Subcutaneous abdominal adipose tissue (tissue), 5 donors: Measurements from ENCODE around the gene TMEM119.

Source experiments
- H3K27ac ChIP-seq: one replicate; pipeline ENCODE4 v1.7.0; 2013; ENCODE audit warnings: low read depth, mild to moderate bottlenecking, inconsistent platforms, low read length, moderate library complexity
- H3K27me3 ChIP-seq, 5 donors: one replicate each; pipeline ENCODE4 v1.7.0; 2013; ENCODE audit warnings: low read length in 5 of 5, inconsistent platforms in 1 of 5; ENCODE audit not compliant: control insufficient read depth in 5 of 5, insufficient read depth in 4 of 5
- H3K36me3 ChIP-seq, 5 donors: one replicate each; pipeline ENCODE4 v1.7.0; 2013; ENCODE audit warnings: low read length in 5 of 5; ENCODE audit not compliant: control insufficient read depth in 5 of 5, insufficient read depth in 5 of 5
- H3K4me1 ChIP-seq, 5 donors: one replicate each; pipeline ENCODE4 v1.7.0; 2013; ENCODE audit warnings: low read length in 5 of 5, mild to moderate bottlenecking in 3 of 5, moderate library complexity in 1 of 5; ENCODE audit not compliant: control insufficient read depth in 5 of 5, insufficient read depth in 5 of 5
- H3K4me3 ChIP-seq, 5 donors: one replicate each; pipeline ENCODE4 v1.7.0; 2013; ENCODE audit warnings: low read length in 5 of 5, low read depth in 1 of 5
- H3K9ac ChIP-seq, 5 donors: one replicate each; pipeline ENCODE4 v1.7.0; 2013; ENCODE audit warnings: low read length in 5 of 5, mild to moderate bottlenecking in 4 of 5, moderate library complexity in 3 of 5
- H3K9me3 ChIP-seq, 5 donors: one replicate each; pipeline ENCODE4 v1.7.0; 2013; ENCODE audit warnings: low read length in 5 of 5; ENCODE audit not compliant: control insufficient read depth in 5 of 5
- donor health status: healthy.
- donor health status: healthy.
- donor health status: healthy.
- donor health status: healthy.
- donor health status: healthy.

Gene TMEM119

GRCh38 chr12:108615918-108616317, 18.0 kb upstream of the TMEM119 start:
- Histone ChIP-seq H3K27ac (no peak overlapping the region), H3K9me3 (peaks cover 0 to 6% (median 5%) of the 10 kb centered on the region in 5 donors), H3K9ac (no peak overlapping the region), H3K4me1 (peaks cover 3 to 42% (median 27%) of the 10 kb centered on the region in 5 donors), H3K36me3 (no peaks in the 10 kb centered on the region), H3K27me3 (no peaks in the 10 kb centered on the region), H3K4me3 (no peak overlapping the region)

DNA sequence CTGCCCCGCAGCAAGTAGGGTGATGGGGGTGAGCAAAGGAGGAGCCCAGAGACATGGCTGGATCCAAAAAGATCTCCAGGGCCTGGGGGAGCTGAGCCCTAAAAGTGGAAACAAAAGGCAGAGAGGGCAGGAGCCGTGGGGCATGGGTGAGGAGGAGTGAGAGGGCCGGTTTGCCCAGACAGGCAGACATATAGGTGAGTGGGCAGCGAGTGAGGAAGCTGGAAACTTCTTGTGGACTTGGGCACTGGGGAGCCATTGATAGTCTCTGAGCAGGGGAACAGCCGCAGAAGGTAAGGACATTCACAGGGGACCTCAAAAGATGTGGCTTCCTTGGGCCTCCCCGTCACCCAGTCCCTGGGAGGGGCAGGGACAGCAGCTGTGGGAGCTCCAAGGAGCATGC, 16.8 kb upstream of the TMEM119 start:
- Histone ChIP-seq H3K9ac (no peak overlapping the region), H3K9me3 (peaks cover 0 to 6% (median 5%) of the 10 kb centered on the region in 5 donors), H3K36me3 (no peaks in the 10 kb centered on the region), H3K4me1 (peaks cover 3 to 45% (median 33%) of the 10 kb centered on the region in 5 donors), H3K4me3 (no peak overlapping the region), H3K27me3 (no peaks in the 10 kb centered on the region), H3K27ac (no peak overlapping the region)

- Histone ChIP-seq H3K27ac (no peak overlapping the region), H3K27me3 (no peaks in the 10 kb centered on the region), H3K9me3 (peaks cover 0 to 6% (median 5%) of the 10 kb centered on the region in 5 donors), H3K4me1 (peaks cover 4 to 48% (median 37%) of the 10 kb centered on the region in 5 donors), H3K4me3 (no peak overlapping the region), H3K36me3 (no peaks in the 10 kb centered on the region), H3K9ac (no peak overlapping the region)
These were observed 16.2 kb upstream of the TMEM119 start for GRCh38 chr12:108614041-108614440.

- H3K4me1 ChIP-seq, result peaks cover 4 to 48% (median 36%) of the 10 kb centered on the region in 5 donors
- H3K27ac ChIP-seq, result no peak overlapping the region
- peaks cover 0 to 6% (median 5%) of the 10 kb centered on the region in 5 donors for H3K9me3 ChIP-seq
- no peaks in the 10 kb centered on the region for H3K36me3 ChIP-seq
- peaks cover 0 to 3% (median 0%) of the 10 kb centered on the region in 5 donors for H3K27me3 ChIP-seq
- H3K9ac ChIP-seq, result no peak overlapping the region
- no peak overlapping the region for H3K4me3 ChIP-seq
These were observed 15.7 kb upstream of the TMEM119 start for GRCh38 chr12:108613548-108613947.

GRCh38 chr12:108612788-108613282, 15.0 kb upstream of the TMEM119 start:
- H3K9me3 ChIP-seq, result peaks cover 0 to 6% (median 5%) of the 10 kb centered on the region in 5 donors
- peaks cover 4 to 42% (median 31%) of the 10 kb centered on the region in 5 donors for H3K4me1 ChIP-seq
- H3K9ac ChIP-seq, result no peak overlapping the region
- H3K36me3 ChIP-seq, result no peaks in the 10 kb centered on the region
- no peak overlapping the region for H3K27ac ChIP-seq
- H3K4me3 ChIP-seq, result no peak overlapping the region
- peaks cover 0 to 4% (median 0%) of the 10 kb centered on the region in 5 donors for H3K27me3 ChIP-seq

DNA sequence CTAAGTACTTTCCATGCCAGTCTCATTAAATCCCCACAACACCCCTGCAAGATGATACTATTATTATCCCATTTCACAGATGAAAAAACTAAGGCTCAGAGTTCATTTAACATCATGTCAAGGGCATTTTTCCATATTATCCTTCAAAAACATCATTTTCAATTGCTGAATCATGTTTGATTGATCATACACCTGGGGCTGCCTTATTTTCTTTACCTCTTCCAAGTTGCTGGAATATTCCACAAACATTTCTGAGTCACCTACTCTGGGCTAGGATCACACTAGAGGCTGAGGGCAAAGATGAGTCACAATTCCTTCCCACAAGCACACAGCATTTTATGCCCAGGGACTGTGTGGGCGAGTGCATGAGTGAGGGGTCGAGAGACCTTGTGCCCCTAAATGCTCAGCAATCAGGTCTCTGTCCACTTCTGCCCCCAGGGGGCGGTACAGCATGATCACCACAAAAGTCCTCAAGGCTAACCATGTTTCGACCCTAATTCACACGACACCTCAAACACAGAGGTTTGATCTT, 14.1 kb upstream of the TMEM119 start:
- no peak overlapping the region for H3K27ac ChIP-seq
- no peaks in the 10 kb centered on the region for H3K36me3 ChIP-seq
- no peak overlapping the region for H3K9ac ChIP-seq
- peaks cover 4 to 33% (median 22%) of the 10 kb centered on the region in 5 donors for H3K4me1 ChIP-seq
- peaks cover 0 to 6% (median 5%) of the 10 kb centered on the region in 5 donors for H3K9me3 ChIP-seq
- H3K4me3 ChIP-seq, result no peak overlapping the region
- peaks cover 0 to 4% (median 0%) of the 10 kb centered on the region in 5 donors for H3K27me3 ChIP-seq

- Histone ChIP-seq H3K36me3 (no peaks in the 10 kb centered on the region), H3K27ac (no peak overlapping the region), H3K4me1 (peaks cover 4 to 27% (median 19%) of the 10 kb centered on the region in 5 donors)
These were observed 13.1 kb upstream of the TMEM119 start for GRCh38 chr12:108610856-108611605.

GRCh38 chr12:108610336-108610815, 12.5 kb upstream of the TMEM119 start:
- Histone ChIP-seq H3K4me1 (peaks cover 4 to 27% (median 19%) of the 10 kb centered on the region in 5 donors), H3K27me3 (peaks cover 0 to 4% (median 0%) of the 10 kb centered on the region in 5 donors), H3K9me3 (no peaks in the 10 kb centered on the region), H3K36me3 (no peaks in the 10 kb centered on the region), H3K4me3 (no peak overlapping the region), H3K27ac (no peak overlapping the region), H3K9ac (no peak overlapping the region)

More at GRCh38 chr12:108610856-108611605, 13.1 kb upstream of the TMEM119 start:
- Histone ChIP-seq H3K9me3 (peaks cover 0 to 5% (median 3%) of the 10 kb centered on the region in 5 donors), H3K27me3 (peaks cover 0 to 4% (median 0%) of the 10 kb centered on the region in 5 donors), H3K4me3 (no peak overlapping the region), H3K9ac (no peak overlapping the region)

DNA sequence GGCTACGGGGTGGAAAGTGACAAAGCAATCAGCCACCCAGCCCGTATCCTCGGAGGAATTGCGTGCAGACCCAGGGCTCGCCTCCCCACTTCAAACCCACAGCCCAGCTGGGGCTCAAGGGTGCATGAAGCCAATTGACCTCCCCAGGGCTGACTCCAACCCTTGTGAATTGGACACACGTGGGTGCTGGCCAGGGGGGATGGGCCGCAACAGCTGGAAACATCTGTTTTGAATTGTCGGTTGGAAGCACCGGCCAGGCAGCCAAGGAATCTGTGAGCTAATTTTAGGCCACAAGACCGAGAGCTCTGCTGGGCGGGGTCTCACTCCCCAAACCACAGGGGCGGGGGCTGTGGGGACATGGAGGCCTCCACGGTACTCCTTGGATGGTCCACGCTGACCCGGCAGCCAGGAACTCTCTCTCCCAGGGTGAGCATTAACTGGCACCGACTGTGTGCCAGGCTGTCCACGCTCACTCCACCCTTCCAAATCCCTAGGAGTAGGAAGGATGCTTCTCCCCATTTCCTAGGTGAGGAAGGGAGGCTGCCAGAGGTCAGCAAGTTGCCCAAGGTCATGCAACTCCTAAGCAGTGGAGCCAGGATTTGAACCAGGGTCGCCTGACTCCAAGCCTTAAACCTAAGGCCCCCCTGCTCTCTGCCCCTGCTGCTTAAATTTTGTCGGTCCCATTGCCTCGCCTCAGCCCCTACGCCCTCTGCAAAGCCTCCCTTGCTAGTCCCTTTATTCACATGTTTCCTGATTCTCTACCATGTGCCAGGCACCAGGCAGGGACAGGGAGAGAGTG, 11.9 kb upstream of the TMEM119 start:
- Histone ChIP-seq H3K4me3 (peak overlapping the region in 1 of 5 donors; percentile 11), H3K9ac (no peak overlapping the region), H3K9me3 (no peaks in the 10 kb centered on the region), H3K4me1 (peaks cover 4 to 27% (median 19%) of the 10 kb centered on the region in 5 donors), H3K27me3 (peaks cover 0 to 4% (median 0%) of the 10 kb centered on the region in 5 donors), H3K36me3 (no peaks in the 10 kb centered on the region), H3K27ac (no peak overlapping the region)
